Testis (tissue), 2 donors: ENCODE results near the gene KCNH5.

Experiments used
- CTCF ChIP-seq, 3 experiments: fragments of 450-650 bp in 2 of 3; fragments of 200-600 bp in 1 of 3; sonication (generic) in 1 of 3; IDR thresholded peaks; one replicate each; pipeline ENCODE4 v1.5.1; 2016 to 2019; ENCODE audit warnings: antibody characterized with exemption in 3 of 3, mild to moderate bottlenecking in 2 of 3, moderate library complexity in 1 of 3
- POLR2A ChIP-seq: fragments of 450-650 bp; IDR thresholded peaks from one replicate; pipeline ENCODE4 v1.6.1; 2017; ENCODE audit warnings: antibody characterized with exemption, mild to moderate bottlenecking, moderate library complexity

GRCh38 chr14:62734831-62735230 lies 310.4 kb downstream of the KCNH5 start:
- TF ChIP-seq POLR2A (no peak), CTCF (IDR thresholded peaks at IDR 0.05) (no peak)
